Neural cell (in vitro differentiated cells): ENCODE data around the gene CPOX. TPM values are rescaled to one million over a fixed set of nuclear protein-coding genes. Genes with fewer than 3 reads are reported as not detected.

Source experiments
- H2AFZ ChIP-seq: fragments of 200-600, 300-800 bp; sonication (generic), shearing (Covaris generic); 2 replicates; pipeline ENCODE4 v1.6.0; 2014; ENCODE audit warnings: low read depth, mild to moderate bottlenecking, antibody characterized with exemption, low read length, moderate library complexity
- H3F3A ChIP-seq: fragments of 200-600 bp; shearing (Covaris generic); 2 replicates; pipeline ENCODE4 v1.6.1; 2016; ENCODE audit warnings: mild to moderate bottlenecking, moderate library complexity, mixed read lengths, antibody characterized with exemption, low read length; ENCODE audit not compliant: insufficient read depth, poor library complexity, severe bottlenecking
- H3K27ac ChIP-seq: fragments of 200-600, 300-800 bp; sonication (generic), shearing (Covaris generic); 2 replicates; pipeline ENCODE4 v1.5.1; 2014; ENCODE audit warnings: mild to moderate bottlenecking, low read length, moderate library complexity
- H3K27me3 ChIP-seq: fragments of 300-800, 200-600 bp; sonication (generic), shearing (Covaris generic); 2 replicates; pipeline ENCODE4 v1.6.0; 2014; ENCODE audit warnings: mild to moderate bottlenecking, low read depth, low read length, moderate library complexity; ENCODE audit not compliant: insufficient read depth
- H3K36me3 ChIP-seq: fragments of 300-800, 200-600 bp; sonication (generic), shearing (Covaris generic); 2 replicates; pipeline ENCODE4 v1.5.1; 2014; ENCODE audit warnings: mild to moderate bottlenecking, antibody characterized with exemption, low read length, moderate library complexity; ENCODE audit not compliant: insufficient read depth
- H3K4me2 ChIP-seq: fragments of 300-800, 200-600 bp; sonication (generic), shearing (Covaris generic); 2 replicates; pipeline ENCODE4 v1.6.0; 2014; ENCODE audit warnings: mild to moderate bottlenecking, low read length
- H3K4me3 ChIP-seq: fragments of 300-800, 200-600 bp; sonication (generic), shearing (Covaris generic); 2 replicates; pipeline ENCODE4 v1.5.1; 2014; ENCODE audit warnings: mild to moderate bottlenecking, low read length, moderate library complexity
- H3K79me2 ChIP-seq: fragments of 200-600 bp; shearing (Covaris generic); replicated peaks from 2 replicates; pipeline ENCODE4 v1.6.0; 2014; ENCODE audit warnings: mild to moderate bottlenecking, low read length, moderate library complexity; ENCODE audit not compliant: insufficient read depth
- H3K9ac ChIP-seq: fragments of 300-800, 200-600 bp; sonication (generic), shearing (Covaris generic); 2 replicates; pipeline ENCODE4 v1.6.1; 2016; ENCODE audit warnings: mild to moderate bottlenecking, low read length, mixed read lengths
- H3K9me2 ChIP-seq: fragments of 200-600 bp; shearing (Covaris generic); 2 replicates; pipeline ENCODE4 v1.6.1; 2016; ENCODE audit warnings: mild to moderate bottlenecking, low read length, mixed read lengths; ENCODE audit not compliant: insufficient read depth
- H3K9me3 ChIP-seq: fragments of 200-600, 300-800 bp; sonication (generic), shearing (Covaris generic); 2 replicates; pipeline ENCODE4 v1.6.1; 2016; ENCODE audit warnings: mild to moderate bottlenecking, mixed run types, low read length, moderate library complexity, mixed read lengths
- H4K20me1 ChIP-seq: fragments of 200-600 bp; shearing (Covaris generic); 2 replicates; pipeline ENCODE4 v1.6.1; 2016; ENCODE audit warnings: mild to moderate bottlenecking, mixed run types; ENCODE audit not compliant: insufficient read depth
- EP300 ChIP-seq: fragments of 450-650 bp; conservative IDR thresholded peaks from 2 replicates; pipeline ENCODE4 v1.6.1; 2014; ENCODE audit warnings: antibody characterized with exemption, mild to moderate bottlenecking, moderate library complexity; ENCODE audit not compliant: poor library complexity, severe bottlenecking
- EZH2 ChIP-seq: fragments of 200-600, 300-800 bp; shearing (Covaris generic), sonication (generic); IDR thresholded peaks from 2 replicates; pipeline ENCODE4 v1.6.1; 2014; ENCODE audit warnings: antibody characterized with exemption, low read length, borderline replicate concordance, mild to moderate bottlenecking; ENCODE audit not compliant: insufficient read depth, poor library complexity, severe bottlenecking
- MXI1 ChIP-seq: fragments of 450-650 bp; conservative IDR thresholded peaks from 2 replicates; pipeline ENCODE4 v1.6.1; 2014; ENCODE audit warnings: antibody characterized with exemption, mild to moderate bottlenecking; ENCODE audit not compliant: poor library complexity, severe bottlenecking
- POLR2AphosphoS5 ChIP-seq: IDR thresholded peaks from 2 replicates; pipeline ENCODE4 v1.6.1; 2012
- RAD21 ChIP-seq: fragments of 450-650 bp; conservative IDR thresholded peaks from 2 replicates; pipeline ENCODE4 v1.6.1; 2014; ENCODE audit warnings: antibody characterized with exemption, mild to moderate bottlenecking, moderate library complexity
- SMC3 ChIP-seq: fragments of 450-650 bp; conservative IDR thresholded peaks from 2 replicates; pipeline ENCODE4 v1.6.1; 2014; ENCODE audit warnings: antibody characterized with exemption, mild to moderate bottlenecking, moderate library complexity; ENCODE audit not compliant: poor library complexity
- TAF1 ChIP-seq: IDR thresholded peaks from 2 replicates; pipeline ENCODE4 v1.6.1; 2012; ENCODE audit warnings: low read depth
- polyA plus RNA-seq: library from polyadenylated mRNA; depleted of rRNA; stranded (reverse); fragments of >200 nt; gene quantifications from 2 replicates; pipeline ENCODE4 v1.2.3, GENCODE V29; 2014
- TF ChIP-seq, protein P1 (sequence below): IDR thresholded peaks from 2 replicates; pipeline ENCODE4 v1.6.1; 2012; ENCODE audit warnings: borderline replicate concordance
- TF ChIP-seq, protein P2 (sequence below): fragments of 450-650 bp; IDR thresholded peaks from 2 replicates; pipeline ENCODE4 v1.5.1; 2014; ENCODE audit warnings: antibody characterized with exemption, mild to moderate bottlenecking, moderate library complexity; ENCODE audit not compliant: poor library complexity, severe bottlenecking

CPOX gene
- polyA plus RNA-seq, 1 donor from 2014 or later, result 37.4 TPM

DNA sequence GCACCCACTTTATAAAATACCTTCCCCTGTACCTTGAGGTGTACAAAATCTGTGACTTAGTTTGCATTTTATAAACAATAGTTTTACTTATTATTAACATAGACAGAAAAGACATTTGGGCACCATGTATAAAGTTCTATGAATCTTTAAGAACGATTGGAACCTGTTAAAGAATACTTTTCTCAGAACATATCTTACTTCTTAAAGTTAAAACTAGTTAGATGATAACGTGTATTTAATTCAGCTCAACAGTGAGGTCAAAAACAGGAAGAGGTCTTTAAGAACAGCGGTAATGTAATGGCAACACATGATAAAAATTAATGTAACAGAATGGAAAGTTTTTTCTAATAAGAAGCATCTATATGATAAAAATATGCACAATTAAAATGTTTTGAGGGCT lies 25.0 kb downstream of the CPOX start:
- H3K4me2 ChIP-seq, result no peak overlapping the region
- no peak overlapping the region for H3K9ac ChIP-seq
- H3K79me2 ChIP-seq, result no peaks in the 10 kb centered on the region
- H3K27ac ChIP-seq, result no peak overlapping the region
- H3K9me2 ChIP-seq, result no peaks in the 10 kb centered on the region
- H3K9me3 ChIP-seq, result no peaks in the 10 kb centered on the region
- H4K20me1 ChIP-seq, result no peaks in the 10 kb centered on the region
- no peak overlapping the region for H2AFZ ChIP-seq
- H3K4me3 ChIP-seq, result no peak overlapping the region
- no peaks in the 10 kb centered on the region for H3K36me3 ChIP-seq
- TF ChIP-seq SMC3, result no peak
- TF ChIP-seq, protein P1, sequence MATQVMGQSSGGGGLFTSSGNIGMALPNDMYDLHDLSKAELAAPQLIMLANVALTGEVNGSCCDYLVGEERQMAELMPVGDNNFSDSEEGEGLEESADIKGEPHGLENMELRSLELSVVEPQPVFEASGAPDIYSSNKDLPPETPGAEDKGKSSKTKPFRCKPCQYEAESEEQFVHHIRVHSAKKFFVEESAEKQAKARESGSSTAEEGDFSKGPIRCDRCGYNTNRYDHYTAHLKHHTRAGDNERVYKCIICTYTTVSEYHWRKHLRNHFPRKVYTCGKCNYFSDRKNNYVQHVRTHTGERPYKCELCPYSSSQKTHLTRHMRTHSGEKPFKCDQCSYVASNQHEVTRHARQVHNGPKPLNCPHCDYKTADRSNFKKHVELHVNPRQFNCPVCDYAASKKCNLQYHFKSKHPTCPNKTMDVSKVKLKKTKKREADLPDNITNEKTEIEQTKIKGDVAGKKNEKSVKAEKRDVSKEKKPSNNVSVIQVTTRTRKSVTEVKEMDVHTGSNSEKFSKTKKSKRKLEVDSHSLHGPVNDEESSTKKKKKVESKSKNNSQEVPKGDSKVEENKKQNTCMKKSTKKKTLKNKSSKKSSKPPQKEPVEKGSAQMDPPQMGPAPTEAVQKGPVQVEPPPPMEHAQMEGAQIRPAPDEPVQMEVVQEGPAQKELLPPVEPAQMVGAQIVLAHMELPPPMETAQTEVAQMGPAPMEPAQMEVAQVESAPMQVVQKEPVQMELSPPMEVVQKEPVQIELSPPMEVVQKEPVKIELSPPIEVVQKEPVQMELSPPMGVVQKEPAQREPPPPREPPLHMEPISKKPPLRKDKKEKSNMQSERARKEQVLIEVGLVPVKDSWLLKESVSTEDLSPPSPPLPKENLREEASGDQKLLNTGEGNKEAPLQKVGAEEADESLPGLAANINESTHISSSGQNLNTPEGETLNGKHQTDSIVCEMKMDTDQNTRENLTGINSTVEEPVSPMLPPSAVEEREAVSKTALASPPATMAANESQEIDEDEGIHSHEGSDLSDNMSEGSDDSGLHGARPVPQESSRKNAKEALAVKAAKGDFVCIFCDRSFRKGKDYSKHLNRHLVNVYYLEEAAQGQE, result no peak
- TF ChIP-seq TAF1, result no peak
- no peak for TF ChIP-seq POLR2AphosphoS5
- TF ChIP-seq, protein P2, sequence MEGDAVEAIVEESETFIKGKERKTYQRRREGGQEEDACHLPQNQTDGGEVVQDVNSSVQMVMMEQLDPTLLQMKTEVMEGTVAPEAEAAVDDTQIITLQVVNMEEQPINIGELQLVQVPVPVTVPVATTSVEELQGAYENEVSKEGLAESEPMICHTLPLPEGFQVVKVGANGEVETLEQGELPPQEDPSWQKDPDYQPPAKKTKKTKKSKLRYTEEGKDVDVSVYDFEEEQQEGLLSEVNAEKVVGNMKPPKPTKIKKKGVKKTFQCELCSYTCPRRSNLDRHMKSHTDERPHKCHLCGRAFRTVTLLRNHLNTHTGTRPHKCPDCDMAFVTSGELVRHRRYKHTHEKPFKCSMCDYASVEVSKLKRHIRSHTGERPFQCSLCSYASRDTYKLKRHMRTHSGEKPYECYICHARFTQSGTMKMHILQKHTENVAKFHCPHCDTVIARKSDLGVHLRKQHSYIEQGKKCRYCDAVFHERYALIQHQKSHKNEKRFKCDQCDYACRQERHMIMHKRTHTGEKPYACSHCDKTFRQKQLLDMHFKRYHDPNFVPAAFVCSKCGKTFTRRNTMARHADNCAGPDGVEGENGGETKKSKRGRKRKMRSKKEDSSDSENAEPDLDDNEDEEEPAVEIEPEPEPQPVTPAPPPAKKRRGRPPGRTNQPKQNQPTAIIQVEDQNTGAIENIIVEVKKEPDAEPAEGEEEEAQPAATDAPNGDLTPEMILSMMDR, result no peak
- no peak for TF ChIP-seq EP300
- TF ChIP-seq RAD21, result no peak
- TF ChIP-seq MXI1, result no peak
- no peak for TF ChIP-seq EZH2
- H3F3A ChIP-seq, result no peaks in the 10 kb centered on the region
- H3K27me3 ChIP-seq, result no peaks in the 10 kb centered on the region

DNA sequence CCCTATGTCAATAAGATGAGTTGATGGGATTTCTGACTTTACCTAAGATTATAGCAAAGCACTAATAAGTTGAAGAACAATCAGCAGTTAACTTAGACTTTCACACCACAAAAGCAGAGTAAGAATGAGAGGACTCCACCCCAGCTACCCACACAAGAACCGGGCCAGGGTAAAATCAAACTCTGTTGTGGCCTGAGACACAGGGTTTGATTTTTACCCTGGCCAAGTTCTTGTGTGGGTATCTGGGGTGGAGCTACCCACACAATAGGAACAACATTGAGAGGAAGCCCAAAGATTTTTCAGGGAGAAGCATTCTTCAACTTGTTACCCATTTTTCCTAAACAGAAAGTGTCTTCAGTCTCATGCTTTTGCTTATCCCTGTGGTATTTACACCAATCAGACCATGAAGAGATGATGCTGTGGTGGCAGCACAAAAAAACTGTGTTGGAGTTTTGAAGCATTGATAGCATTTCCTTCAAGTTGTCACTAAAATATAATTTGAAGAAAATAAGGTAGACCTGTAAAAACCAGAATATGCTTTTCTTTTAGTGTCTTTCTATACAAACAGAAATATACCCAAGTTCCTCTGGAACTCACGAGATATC lies 25.6 kb downstream of the CPOX start:
- Histone ChIP-seq H3K9ac (no peak overlapping the region), H3K9me3 (no peaks in the 10 kb centered on the region), H3F3A (no peaks in the 10 kb centered on the region), H3K79me2 (no peaks in the 10 kb centered on the region), H3K4me2 (no peak overlapping the region), H3K9me2 (no peaks in the 10 kb centered on the region), H3K27me3 (no peaks in the 10 kb centered on the region), H2AFZ (no peak overlapping the region), H3K4me3 (no peak overlapping the region), H4K20me1 (no peaks in the 10 kb centered on the region), H3K27ac (no peak overlapping the region), H3K36me3 (no peaks in the 10 kb centered on the region)
- TF ChIP-seq MXI1 (no peak), EP300 (no peak), RAD21 (no peak), SMC3 (no peak), TAF1 (no peak), EZH2 (no peak), POLR2AphosphoS5 (no peak)
- TF ChIP-seq, protein P2, result no peak
- TF ChIP-seq, protein P1, result no peak
